Kidney tubule cell (primary cell): ENCODE data around the gene ITPR2.
A peak's percentile ranks its signal among the peaks of the same experiment; 100 is the strongest.

Experiments
- DNase-seq: peaks from one replicate; pipeline ENCODE4 v3.0.0-alpha.2; 2018; ENCODE audit warnings: low spot score

ITPR2 gene

DNA sequence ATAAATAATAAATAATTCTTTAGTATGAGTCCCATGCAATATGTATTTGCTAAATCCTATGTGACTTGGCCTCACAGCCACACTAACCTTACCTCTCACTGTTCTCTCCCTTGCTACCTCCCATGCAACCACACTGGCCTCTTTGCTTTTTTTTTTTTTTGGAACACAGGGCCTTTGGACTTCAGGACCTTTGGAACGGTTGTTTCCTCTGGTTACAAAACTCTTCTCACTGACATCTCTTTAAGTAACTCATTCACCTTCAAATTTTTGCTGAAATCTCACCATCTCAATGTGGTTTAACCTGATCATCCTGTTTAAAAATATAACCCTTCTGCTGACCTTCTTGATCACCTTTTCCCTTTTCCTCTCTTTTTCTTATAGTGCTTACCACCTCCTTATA is 443.7 kb downstream of the ITPR2 start:
- no peak for DNase-seq

DNA sequence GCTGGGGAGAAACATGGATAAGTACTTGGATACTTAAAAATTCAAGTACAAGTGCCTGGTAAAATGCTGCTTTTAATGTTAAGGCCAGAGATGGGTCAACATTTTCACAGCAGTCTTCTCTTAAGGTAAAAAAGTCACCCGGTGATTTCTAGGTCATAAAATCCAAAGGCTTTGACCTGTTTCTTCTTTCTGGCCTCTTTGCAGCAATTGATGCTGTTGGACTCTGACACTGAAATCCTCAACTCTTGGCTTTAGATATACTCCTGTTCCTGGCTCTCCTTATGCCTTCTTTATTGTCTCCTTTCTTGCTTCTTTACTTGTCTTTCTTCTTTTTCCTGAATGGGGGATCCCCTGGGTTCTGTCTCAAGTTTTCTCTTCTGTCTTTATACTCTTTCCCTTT is 448.5 kb downstream of the ITPR2 start:
- DNase-seq, result no peak

DNA sequence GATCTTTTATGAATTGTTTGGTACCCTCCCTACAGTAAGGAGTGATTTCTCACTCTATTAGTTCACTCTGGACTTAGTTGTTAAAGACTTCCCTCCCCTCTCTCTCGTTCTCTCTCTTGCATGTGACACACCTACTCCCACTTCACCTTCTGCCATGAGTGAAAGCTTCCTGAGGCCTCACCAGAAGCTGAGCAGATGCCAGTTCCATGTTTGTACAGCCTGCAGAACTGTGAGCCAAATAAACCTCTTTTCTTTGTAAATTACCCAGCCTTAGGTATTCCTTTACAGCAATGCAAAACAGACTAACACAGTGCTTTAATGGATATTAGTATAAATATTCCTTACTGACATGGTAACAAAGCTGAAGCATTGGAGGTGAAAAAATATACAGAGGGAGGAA is 450.0 kb downstream of the ITPR2 start:
- DNase-seq, result no peak

DNA sequence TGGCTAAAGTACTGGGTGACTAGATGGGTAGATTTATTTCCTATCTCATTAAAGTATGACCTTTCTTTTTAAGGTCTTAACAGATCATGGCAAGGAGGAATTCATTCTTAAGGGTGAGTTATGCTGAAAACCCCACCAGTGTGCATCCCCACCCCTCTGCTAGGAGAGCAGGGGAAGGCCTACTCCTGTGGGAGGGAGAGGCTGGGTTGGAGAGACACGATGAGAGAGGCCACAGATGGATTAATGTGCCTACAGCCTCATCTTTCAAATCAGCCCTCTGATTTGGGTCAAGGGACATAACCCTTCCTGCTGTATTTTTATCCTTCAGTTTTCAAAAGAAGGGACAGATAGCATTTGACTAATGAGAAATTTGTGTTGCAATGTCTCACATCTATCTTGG is 452.1 kb downstream of the ITPR2 start:
- no peak for DNase-seq

DNA sequence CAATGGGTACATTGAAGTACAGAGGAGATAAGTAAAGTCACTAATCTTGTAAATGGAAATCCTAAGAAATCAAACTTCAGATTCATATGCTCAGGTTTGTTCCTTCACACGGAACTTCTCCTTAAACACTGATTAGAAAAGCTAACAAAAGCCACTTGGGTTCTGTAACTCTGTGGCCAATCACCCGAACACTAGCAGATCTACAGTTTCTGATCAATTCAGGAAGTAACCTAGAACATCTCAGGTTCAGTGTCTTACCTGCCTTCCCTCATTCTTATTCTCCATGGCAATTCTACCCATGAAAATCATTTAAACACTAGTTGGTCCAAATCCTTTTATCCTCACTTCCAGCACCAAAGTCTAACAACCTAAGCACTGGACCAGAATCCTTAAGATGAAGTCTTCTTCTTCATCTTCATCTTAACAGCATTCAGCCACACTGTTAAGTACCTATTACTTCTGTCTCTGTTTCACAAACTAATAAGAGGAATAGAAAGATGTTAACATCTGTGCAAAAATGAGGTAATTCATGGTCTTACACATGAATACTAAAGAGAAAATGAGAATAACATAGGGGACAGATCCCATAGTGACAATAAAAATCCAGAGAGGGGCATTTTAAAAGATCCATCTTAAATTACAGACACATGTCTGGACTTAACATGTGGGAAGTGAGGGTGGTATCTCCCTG is 453.1 kb downstream of the ITPR2 start:
- no peak for DNase-seq

DNA sequence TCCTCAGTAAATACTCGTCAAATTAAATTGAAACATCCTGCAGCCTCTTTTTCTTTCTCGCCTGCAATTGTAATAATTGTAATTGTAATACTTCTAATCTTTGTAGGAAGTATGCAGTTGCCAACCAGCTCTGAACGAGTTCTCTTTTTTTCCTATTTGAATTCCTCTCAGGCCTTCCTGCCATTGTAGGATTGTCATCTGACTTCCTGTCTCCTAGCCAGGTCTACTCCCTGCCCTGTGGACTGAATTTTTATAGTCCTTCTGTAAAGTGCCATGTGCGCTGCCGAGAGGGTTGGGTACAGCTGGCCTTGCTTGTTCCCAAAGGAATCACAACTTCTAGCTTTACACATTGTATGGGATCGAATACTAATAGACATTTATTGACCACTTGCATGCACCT is 454.3 kb downstream of the ITPR2 start:
- no peak for DNase-seq

DNA sequence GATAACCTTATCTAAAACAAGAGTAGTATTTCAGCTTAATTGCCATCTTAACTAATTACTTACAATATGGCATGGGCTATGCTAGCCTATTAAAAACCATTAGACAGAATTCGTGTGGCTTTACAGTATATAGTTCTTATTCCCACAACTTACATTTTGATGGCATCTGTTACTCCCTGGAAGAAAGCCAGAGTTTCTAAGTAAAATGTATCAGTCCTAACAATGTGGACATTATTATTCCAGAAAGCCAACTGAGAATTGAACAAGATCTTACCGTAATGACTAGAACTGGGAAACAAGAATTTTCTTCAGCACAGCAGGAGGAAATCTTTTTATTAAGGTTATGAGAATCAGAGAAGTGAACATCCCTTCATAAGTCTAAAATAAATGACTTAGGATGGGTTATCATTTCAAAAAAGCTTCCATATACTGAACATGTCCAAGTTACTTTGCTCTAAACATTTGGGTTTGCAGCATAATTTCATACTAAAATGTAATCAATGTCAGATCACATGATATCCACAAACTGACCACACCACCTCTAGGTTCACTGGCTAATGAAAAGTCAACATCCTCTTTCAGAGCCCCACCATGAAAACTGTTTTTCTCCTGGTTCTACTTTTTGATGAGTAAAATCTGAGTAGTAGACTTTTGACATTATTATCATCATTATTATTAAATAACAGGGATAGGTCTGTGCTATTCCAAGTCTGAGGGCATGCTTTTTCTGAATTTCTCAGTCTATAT is 457.9 kb downstream of the ITPR2 start:
- no peak for DNase-seq

DNA sequence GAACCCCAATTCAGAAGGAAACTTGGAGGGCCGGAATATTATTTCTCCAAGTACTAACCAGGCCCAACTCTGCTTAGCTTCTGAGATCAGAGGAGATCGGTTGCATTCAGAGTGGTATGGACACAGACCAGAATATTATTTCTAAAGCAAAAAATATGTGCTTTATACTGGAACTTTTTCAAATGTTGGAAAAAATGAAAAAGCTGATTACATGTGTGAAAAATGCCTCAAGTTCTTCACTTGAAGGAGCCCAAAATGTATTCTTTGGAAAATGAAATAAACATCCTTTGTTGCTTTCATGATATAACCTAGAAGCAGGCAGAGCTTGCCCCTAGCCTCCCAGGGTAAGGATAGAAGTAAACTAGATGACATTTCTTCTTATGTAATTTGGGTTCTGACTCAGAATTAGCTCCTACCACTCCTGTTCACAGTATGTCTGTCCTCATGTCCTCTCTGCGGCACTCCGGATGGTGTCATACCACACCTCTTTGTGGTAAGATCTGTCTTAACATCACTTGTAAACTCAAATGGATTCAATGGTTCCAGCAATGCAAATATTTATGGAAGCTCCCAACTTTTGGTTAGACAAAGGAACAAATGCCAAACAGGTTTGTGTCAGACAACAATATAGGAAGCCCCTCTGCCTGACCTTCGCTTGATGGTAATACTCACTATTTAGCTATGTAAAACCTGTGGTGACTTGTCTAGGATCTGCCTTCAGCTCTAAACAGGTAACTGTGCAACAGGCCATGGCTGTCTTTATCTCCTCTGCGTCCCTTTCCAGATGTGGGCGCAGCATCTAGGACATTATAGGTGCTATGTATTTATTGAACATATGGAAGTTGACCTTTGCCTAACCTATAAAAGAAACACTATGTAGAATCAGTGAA is 459.1 kb downstream of the ITPR2 start:
- no peak for DNase-seq

DNA sequence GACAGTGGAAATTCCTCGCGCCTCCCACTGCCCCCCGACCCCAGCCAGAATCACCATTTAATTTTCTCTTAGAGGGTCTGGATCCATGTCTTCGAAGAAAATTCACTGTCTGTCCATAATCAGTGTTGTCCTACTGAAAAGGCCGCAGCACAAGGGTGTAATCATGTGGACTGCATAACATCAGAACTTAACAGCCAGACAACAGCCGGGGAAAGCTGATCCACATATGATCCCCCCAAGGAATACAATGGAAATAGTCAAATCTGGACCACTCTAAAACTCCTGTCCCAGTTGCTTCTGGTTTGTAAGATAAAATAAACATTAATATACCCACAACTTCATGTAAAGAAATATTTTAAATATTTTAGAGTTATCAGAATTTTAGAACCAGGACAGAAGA is 460.1 kb downstream of the ITPR2 start:
- DNase-seq, result no peak

DNA sequence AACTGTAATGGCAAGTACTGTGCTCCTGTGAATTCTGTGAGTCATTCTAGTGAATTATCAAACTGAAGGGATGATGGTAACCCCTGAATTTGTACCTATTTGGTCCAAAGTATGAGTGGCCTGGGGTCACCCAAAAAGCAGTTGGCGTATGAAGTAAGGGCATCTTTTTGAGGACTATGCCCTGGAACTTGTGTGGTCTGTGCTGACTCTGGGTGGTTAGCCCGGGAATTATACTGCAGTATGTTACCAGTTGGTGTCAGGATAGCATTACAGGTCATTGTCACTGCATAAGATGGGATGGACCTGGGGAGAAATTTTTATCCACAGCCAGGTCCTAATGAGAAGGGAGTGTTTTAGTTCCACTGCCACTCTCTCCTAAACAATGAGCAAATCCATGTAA is 462.9 kb downstream of the ITPR2 start:
- DNase-seq, result no peak

DNA sequence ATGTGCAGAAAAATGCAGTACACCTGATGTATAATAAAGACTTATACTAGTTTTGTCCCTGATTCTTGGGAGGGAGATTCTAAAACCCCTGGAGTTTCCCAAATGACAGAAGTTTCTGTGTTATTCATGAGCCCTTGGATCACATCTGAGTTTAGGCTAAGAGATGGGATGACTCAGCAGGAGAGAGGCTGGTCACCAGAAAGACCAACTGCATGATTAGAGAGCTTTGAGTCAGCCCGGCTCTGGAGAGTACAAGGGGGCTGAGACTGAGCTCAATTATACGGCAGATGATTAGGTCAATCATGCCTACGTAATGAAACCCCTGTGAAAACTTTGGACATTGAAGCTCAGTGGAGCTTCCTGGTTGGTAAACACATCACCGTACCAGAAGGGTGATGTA is 463.4 kb downstream of the ITPR2 start:
- DNase-seq, result peak; percentile 91

DNA sequence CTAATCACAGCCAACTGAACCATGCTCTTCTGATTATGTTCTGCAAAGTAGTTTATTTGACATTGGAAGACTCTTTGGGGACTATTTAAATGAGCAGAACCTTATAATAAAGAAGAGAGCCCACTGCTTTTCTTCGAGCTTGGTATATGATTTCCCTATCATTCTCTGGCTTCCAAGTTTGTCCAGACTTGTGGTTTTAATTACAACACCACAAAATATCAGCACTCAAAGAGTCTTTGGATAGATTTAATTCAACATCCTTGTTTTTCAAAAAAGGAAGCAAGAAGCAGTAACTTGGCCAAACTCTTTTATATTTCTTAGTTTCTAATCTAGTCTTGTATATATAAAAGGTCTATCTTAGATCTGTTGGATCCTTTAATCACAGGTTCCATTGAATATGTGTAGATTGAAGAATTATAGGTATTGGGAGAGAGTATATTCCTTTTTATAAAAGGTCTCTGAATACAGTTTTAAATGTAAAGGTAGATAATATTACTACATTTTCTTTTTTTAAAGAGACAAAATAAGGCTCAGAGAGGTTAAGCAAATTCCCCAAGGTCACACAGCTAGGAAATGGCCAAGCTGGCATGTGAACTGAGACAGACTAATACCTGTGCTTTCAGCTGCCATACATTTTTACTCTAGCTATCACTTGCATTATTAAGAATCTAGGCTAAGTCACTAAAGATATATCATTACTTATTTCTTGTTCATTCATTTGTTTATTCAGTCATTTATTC is 464.8 kb downstream of the ITPR2 start:
- DNase-seq, result no peak

DNA sequence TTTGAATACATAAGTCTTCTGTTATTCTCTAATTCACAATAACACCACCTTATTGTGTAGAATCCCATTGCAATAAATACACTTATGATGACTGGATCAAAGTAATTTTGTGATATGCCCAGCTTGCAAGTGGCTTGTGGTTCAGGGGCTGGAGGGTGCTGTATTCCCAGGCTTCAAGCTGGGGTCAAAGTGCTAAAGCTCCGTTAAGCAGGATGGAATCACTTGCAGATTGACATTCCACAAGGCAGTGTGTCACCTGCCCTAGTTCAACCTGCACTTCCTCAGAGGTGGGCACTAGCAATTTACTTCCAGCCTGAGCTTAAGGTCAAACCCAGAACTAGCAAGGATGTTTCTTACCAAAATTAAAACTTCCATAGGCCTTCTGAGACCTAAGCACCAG is 471.0 kb downstream of the ITPR2 start:
- peak; percentile 49 for DNase-seq

DNA sequence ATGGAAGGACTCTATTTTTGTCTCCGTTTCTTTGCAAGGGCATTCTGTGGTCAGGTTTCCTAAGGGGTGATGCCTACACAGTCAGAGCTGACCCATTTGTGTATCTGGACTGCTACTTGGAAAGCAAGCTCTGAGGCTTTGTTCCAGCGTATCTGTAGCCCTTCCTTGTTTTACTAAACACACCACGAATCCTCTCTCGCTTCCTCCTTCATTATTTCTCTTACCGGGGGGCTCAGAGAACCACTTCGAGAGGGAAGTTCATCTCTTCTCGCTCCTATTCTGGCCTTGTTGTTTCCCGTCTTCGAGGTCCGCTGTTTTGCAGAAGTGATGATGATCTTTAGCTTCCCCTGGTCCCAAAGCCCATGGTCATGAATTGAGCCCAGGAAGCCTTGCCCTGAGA is 472.9 kb downstream of the ITPR2 start:
- no peak for DNase-seq

DNA sequence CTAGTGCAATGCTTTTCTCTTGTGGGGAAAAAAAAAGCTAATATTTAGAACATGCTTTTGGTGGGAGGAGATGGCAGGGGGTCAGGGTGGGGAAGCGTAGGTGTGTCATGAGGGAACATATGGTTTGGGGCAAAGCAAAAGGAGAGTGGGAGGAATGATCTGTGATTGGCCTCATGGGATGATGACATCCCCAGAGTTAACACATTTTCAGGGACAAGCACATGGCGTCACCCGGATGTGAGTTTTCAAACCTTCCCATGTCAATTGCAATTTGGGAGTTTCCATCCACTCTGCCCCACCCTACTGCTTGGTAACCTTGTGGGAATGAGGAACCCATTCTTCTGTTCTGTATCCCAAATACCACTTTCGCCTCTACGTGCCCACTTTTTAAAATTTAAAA is 473.4 kb downstream of the ITPR2 start:
- no peak for DNase-seq

DNA sequence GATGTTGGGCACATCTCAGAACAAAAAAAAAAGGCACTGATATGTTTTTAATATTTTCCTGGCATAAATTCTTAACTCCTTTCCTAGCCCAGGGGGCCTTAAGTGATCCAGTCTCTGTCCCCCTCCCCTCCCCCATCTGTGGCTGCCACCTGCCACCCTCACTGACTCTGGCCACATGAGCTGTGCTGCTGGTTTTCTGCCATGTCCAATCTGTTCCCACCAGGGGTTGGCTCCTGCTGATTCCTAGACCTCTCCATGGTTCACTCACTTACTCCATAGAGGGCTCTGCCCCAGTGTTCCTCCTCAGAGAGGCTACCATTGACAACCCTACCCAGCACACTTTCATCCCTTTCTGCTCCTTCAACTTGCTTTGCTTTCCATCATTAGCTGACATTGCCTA is 474.3 kb downstream of the ITPR2 start:
- no peak for DNase-seq

DNA sequence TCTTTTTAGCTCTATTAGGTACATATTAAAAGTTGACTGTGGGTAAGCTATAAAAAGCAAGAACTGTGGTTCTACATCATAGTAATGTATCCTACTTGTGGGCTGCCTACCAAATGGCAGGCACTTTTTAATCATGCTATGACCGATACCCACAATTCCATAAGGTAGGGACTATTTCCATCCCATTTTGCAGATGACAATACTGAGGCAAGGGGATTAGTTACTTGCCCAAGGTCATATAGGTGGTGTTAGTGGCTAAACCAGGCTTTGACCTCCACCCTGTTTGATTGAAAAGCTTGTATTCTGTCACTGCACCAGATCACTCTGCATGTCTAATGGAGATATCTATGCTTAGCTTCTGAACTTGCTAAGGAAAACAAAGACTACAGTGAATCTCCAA is 485.7 kb downstream of the ITPR2 start:
- no peak for DNase-seq

DNA sequence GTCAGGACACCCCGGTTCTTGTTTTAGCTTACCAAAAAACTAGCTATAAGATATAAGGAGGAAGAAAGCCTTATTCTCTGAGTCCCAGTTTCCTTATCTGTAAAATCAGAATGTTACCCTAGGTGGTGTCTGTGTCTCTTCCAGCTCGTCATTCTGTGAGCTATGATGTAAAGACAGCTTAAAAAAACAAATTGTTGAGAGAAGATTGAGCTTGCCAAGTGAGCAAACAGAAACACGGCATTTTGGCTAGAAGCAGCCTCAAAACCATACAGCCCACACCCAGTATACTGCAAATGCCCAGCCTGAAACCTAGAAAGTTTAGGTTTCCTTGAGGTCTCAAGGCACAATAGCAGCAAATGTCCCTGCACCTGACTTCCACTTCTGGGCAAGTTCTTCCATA is 486.3 kb downstream of the ITPR2 start:
- DNase-seq, result no peak

DNA sequence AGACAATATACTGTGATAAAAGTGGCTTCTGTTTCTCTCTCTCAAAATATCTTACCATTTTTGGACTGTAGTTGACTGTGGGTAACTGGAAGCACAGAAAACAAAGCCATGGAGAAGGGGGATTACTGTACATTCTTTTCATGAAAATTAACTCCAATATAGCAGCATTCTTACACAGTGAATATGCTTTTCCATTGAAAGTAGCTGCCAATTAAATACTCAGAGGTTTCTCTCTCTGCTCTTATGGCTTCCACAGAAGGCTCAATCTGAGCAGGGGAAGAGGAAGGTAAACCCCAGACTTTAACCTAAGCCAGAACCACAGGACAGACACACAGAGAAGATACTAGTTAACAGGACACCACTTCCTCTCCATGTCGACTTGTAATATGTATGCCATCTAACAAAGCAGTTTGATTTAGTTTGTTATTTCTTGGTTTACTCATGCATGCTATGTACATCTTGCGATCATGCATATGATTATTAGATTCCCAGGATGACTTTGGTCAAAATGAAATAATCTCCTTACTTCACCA is 487.5 kb downstream of the ITPR2 start:
- DNase-seq, result no peak

DNA sequence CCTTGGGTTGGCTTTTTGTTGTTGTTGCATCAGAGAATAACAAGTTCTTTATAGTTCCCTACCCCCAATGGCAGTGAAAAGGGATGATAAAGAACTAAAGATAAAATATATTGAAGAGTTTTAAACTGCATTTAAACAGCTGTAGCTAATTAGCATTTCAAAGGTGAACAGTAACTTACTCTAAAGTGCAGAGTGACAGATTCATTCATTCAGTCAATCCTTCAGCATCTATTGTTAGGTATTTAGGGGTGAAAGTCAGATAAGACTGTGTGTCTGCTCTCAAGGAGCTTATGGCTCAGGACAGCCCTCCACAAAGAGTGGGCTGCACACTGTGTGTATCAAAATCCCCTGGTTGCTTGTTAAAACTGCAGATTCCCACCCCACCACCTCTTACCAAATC is 491.5 kb downstream of the ITPR2 start:
- DNase-seq, result no peak

DNA sequence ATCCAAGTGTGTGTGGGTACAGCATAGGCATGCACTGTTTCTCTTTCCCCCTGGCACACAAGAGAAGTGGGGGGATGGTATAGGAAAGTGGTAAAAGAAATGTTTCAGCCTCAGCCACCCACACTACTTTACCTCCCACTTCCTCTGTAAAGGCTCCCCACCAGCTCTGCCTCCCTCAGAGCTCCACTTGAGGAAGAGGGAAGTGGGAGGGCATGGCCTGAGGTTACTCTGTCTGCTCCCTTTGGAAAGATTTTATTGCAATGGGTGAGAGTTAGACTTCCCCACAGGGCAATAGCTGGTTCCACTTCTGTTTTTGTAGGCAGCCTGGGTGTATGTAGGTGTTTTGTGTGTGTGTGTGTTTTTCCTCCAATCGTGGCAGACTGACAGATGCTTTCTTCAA is 492.3 kb downstream of the ITPR2 start:
- peak; percentile 3 for DNase-seq

DNA sequence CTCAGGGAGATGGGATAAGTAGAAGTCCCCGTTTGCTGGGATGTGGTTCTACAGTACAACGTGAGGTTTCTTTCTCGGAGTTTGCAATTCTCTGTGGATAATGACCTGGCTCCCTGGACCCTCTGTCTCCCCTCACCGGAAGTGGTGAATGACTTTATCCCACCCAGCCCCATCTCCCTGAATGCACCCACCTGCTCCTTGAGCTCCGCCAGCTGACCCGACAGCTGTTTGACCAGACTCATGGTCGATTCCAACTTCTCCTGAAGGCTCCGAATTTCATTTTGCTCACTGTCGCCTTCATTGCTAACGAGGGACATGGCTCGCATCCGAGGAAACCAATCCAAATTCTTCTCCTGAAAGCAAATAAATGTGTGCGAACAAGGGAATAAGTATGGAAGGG is 493.0 kb downstream of the ITPR2 start:
- no peak for DNase-seq
